Activated CD4-positive, alpha-beta T cell treated with anti-CD3 and anti-CD28 coated beads for 48 hours (primary cell): Measurements from ENCODE around the gene SSR4.
A peak's percentile ranks its signal among the peaks of the same experiment; 100 is the strongest.

Experiments used
- DNase-seq: peaks from one replicate; pipeline ENCODE4 v3.0.0-alpha.2; 2020

The SSR4 gene

GRCh38 chrX:153782313-153782712, 12.2 kb upstream of the SSR4 start:
- no peak for DNase-seq

DNA sequence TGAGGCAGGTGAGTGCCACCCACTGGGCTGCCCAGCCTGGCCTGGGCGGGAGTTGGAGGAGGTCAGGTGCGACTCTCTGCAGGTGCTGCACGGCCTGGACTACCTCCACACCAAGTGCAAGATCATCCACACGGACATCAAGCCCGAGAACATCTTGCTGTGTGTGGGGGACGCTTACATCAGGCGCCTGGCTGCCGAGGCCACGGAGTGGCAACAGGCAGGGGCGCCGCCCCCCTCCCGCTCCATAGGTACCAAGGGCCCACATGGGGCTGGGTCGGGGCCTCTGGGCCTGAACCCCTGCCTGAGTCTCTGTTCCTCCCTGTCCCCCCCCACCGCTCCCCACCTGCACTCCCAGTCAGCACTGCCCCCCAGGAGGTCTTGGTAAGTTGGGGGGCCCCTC, 11.6 kb upstream of the SSR4 start:
- no peak for DNase-seq

DNA sequence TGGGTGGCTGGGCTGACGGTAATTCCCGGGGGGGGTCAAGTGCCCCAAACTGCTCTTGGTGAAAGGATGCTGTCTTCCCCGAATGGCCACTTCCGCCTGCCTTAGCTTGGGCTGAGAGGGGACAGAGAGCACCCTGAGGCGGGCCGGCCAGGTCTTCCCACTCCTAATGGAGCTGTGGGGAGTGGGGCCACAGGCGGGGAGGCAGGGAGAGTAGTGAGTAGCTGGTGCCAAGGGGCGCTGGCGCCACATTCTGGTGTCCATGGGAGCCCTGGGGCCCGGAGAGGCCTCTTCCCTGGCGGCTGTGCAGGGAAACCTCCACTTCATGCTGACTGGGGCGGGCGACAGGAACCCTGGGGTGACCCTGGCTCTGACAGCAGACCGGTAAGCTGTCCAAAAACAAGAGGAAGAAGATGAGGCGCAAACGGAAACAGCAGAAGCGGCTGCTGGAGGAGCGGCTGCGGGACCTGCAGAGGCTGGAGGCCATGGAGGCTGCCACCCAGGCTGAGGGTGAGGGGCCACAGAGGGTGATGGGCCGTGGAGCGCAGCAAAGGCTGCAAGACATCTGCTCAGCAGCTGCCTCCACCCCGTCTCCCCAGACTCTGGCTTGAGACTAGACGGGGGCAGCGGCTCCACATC, 11.0 kb upstream of the SSR4 start:
- no peak for DNase-seq

GRCh38 chrX:153784325-153784967, 10.0 kb upstream of the SSR4 start:
- no peak for DNase-seq

GRCh38 chrX:153786669-153787068, 7.8 kb upstream of the SSR4 start:
- DNase-seq = no peak

DNA sequence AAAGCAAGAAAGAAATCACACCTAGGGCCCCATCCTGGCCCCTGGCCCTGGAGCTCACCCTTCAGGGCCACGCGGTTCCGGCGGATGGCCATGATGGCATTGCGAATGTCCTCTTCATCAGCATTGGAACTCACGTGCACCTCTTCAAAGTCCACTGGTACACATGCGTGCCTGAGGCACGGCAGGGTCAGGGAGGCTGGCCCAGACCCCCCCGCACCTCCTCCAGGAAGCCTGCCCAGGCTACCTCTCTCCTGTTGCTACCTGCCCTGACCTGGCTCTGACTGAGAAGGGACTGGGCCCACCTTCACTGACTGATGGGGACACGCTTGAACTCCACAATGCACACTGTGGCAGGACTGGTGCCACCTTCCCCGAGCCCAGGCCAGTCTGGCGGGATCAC, 4.8 kb upstream of the SSR4 start:
- no peak for DNase-seq

GRCh38 chrX:153791104-153791852, 3.2 kb upstream of the SSR4 start:
- no peak for DNase-seq

- DNase-seq = no peak
These were observed 2.1 kb upstream of the SSR4 start for GRCh38 chrX:153792368-153792767.

- no peak for DNase-seq
These were observed 1.2 kb upstream of the SSR4 start for GRCh38 chrX:153793291-153793690.

GRCh38 chrX:153794897-153795816, 689 bp downstream of the SSR4 start:
- DNase-seq = peak; percentile 41

GRCh38 chrX:153797415-153798015, 3.0 kb downstream of the SSR4 start:
- DNase-seq = no peak

GRCh38 chrX:153799326-153799725, 4.9 kb downstream of the SSR4 start:
- DNase-seq = no peak

DNA sequence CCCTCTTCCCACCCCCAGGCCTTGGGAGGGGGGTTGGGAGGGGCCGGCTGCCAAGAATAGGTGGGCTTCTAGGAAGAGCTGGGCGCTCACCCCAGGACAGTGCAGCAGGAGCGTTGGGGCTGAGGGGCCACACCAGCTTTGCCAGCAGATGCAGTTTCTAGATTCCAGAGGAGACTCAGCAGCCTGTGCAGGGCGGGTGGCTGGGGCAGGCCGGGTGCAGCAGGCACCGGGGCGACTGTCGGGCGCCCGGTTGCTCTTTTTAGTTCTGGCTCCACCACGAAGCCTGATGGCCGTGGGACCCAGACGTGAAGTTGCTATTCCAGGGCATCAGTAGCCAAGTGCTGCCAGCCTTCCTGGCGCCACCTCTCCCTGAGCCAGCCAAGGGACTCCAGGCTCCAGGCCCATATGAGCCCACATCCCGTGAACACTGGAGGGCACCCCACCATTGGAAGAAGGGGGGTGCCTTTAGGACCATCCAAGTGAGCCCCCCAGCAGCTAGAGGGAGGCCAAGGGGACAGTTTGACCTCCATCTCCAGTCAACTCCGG, 5.8 kb downstream of the SSR4 start:
- DNase-seq = no peak

- no peak for DNase-seq
These were observed 6.3 kb downstream of the SSR4 start for GRCh38 chrX:153800746-153801145.

DNA sequence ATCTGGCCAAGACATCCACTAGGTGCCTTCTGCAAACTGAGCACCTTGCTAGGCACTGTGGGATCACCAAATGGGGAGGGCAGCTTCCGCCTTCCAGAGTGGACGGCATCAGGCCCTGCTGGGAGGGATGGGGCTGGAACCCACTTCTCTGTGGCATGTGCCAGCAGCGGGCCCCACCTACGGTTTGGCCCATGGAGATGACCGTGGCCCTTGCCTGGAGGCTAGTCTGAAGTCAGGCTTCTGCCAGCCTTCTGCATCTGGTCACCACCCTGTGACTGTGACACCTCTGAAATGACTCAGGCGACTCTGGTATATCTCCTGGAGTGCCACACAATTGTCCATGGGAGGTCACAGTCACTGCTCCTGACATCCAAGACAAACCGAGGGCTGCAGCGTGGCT, 7.2 kb downstream of the SSR4 start:
- no peak for DNase-seq

DNA sequence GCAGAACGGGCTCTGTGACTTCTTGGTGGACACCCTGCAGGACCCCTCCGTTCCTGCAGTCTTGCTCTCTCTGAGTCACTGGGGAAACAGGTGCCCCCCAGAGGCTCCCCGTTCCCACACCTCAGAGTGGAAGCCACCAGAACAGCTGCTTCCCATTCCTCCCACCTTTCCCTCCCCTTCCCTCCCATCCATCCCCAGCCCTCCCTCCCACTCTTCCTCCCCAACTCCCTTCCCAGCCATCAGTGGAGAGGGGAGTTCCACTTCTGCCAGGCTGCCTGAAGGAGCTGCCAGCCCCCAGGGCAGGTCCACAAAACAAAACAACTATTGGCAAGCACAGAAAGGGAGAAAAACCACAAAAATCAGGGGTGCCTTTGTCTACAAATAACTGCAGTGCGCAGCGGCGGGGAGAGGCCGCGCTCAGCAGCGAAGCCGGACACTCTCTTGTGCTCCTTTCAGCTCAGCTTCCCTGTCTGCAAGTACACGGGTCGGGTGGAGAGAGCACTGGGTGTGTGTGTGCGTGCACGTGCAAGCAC, 8.1 kb downstream of the SSR4 start:
- DNase-seq = no peak

GRCh38 chrX:153803211-153804099, 9.0 kb downstream of the SSR4 start:
- no peak for DNase-seq

- no peak for DNase-seq
These were observed 9.7 kb downstream of the SSR4 start for GRCh38 chrX:153804100-153804595.

GRCh38 chrX:153804621-153805020, 10.2 kb downstream of the SSR4 start:
- no peak for DNase-seq

GRCh38 chrX:153805436-153805835, 11.0 kb downstream of the SSR4 start:
- DNase-seq = no peak
